HG02973 (cell line): ENCODE data around the gene URI1.
"Not testable (repeated sequence)": the region's sequence is repeated elsewhere in the genome, so short reads cannot be mapped to it uniquely, and the experiment has no call there.

ENCODE experiments used
- ATAC-seq: cut with Tn5 transposase; IDR thresholded peaks from one replicate; pipeline ENCODE4 v1.9.1; 2021; ENCODE audit warnings: moderate library complexity; ENCODE audit not compliant: unreplicated experiment

URI1 gene

GRCh38 chr19:30022659-30023058 lies 80.6 kb downstream of the URI1 start:
- no peak for ATAC-seq

- ATAC-seq: no peak
Measured at GRCh38 chr19:30023330-30023729, 81.3 kb downstream of the URI1 start.

GRCh38 chr19:30024091-30024490 lies 82.1 kb downstream of the URI1 start:
- no peak for ATAC-seq

GRCh38 chr19:30026933-30027332 lies 84.9 kb downstream of the URI1 start:
- ATAC-seq: no peak

- no peak for ATAC-seq
Measured at GRCh38 chr19:30028118-30028991, 86.3 kb downstream of the URI1 start.

GRCh38 chr19:30028992-30029343 lies 86.9 kb downstream of the URI1 start:
- no peak for ATAC-seq

- ATAC-seq: peak; percentile 89
Measured at GRCh38 chr19:30029721-30030510, 87.9 kb downstream of the URI1 start.

- no peak for ATAC-seq
Measured at GRCh38 chr19:30034321-30034720, 92.3 kb downstream of the URI1 start.

GRCh38 chr19:30036154-30037129 lies 94.4 kb downstream of the URI1 start:
- no peak for ATAC-seq

GRCh38 chr19:30037835-30038234 lies 95.8 kb downstream of the URI1 start:
- no peak for ATAC-seq

- ATAC-seq: not testable (repeated sequence)
Measured at GRCh38 chr19:30041931-30042330, 99.9 kb downstream of the URI1 start.

- ATAC-seq: not testable (repeated sequence)
Measured at GRCh38 chr19:30043008-30043407, 101.0 kb downstream of the URI1 start.

GRCh38 chr19:30044273-30045248 lies 102.5 kb downstream of the URI1 start:
- ATAC-seq: no peak

GRCh38 chr19:30046522-30046921 lies 104.5 kb downstream of the URI1 start:
- ATAC-seq: peak; percentile 77

GRCh38 chr19:30047432-30047831 lies 105.4 kb downstream of the URI1 start:
- no peak for ATAC-seq

GRCh38 chr19:30049226-30049625 lies 107.2 kb downstream of the URI1 start:
- ATAC-seq: no peak

- no peak for ATAC-seq
Measured at GRCh38 chr19:30049846-30050667, 108.0 kb downstream of the URI1 start.

GRCh38 chr19:30052122-30053075 lies 110.4 kb downstream of the URI1 start:
- no peak for ATAC-seq
